PC-3 (cell line): Measurements from ENCODE around the gene LRRC56. TPM values are rescaled to one million over a fixed set of nuclear protein-coding genes. Genes with fewer than 3 reads are reported as not detected.

Source experiments
- ATAC-seq: fragments of 200-7000 bp; cut with Tn5 transposase; 2 replicates; pipeline ENCODE4 v1.9.1; 2020; ENCODE audit warnings: mild to moderate bottlenecking, moderate library complexity
- BruUV-seq: library from RNA; stranded (reverse); fragments of 400-500 nt; replicated peaks from 2 replicates; lab custom pipeline; 2021; lab: Mats Ljungman, UMichigan
- CTCF ChIA-PET: fragments of 300-600 bp; sonication (Branson Sonifier 250); formaldehyde crosslinking; loops from one replicate; lab custom pipeline; 2022; ENCODE audit warnings: antibody characterized with exemption; lab: Charles Lee
- POLR2A ChIA-PET: fragments of 300-600 bp; sonication (Branson Sonifier 250); formaldehyde crosslinking; loops from one replicate; lab custom pipeline; 2022; ENCODE audit warnings: antibody characterized with exemption; ENCODE audit not compliant: unreplicated experiment; lab: Charles Lee
- DNase-seq: peaks from one replicate; pipeline ENCODE4 v3.0.0-alpha.2; 2015
- H2AFZ ChIP-seq: fragments of 300-600 bp; sonication (generic); 2 replicates; pipeline ENCODE4 v1.6.0; 2016; ENCODE audit warnings: antibody characterized with exemption, low read length
- H3F3A ChIP-seq: fragments of 300-600 bp; sonication (generic); one replicate; pipeline ENCODE4 v1.6.0; 2017; ENCODE audit warnings: antibody characterized with exemption, low read length, control low read depth, mild to moderate bottlenecking; ENCODE audit not compliant: unreplicated experiment
- H3K27ac ChIP-seq: fragments of 300-600 bp; sonication (generic); 2 replicates; pipeline ENCODE4 v1.5.1; 2016; ENCODE audit warnings: mild to moderate bottlenecking, low read length
- H3K27me3 ChIP-seq: fragments of 300-600 bp; sonication (generic); 2 replicates; pipeline ENCODE4 v1.6.1; 2016; ENCODE audit warnings: low read length, mixed read lengths
- H3K36me3 ChIP-seq: fragments of 300-600 bp; sonication (generic); 2 replicates; pipeline ENCODE4 v1.6.1; 2016; ENCODE audit warnings: low read depth, mixed run types, low read length, mixed read lengths
- H3K4me1 ChIP-seq: fragments of 300-600 bp; sonication (generic); 2 replicates; pipeline ENCODE4 v1.5.1; 2016; ENCODE audit warnings: low read length; ENCODE audit not compliant: insufficient read depth
- H3K4me2 ChIP-seq: fragments of 300-600 bp; sonication (generic); 2 replicates; pipeline ENCODE4 v1.6.0; 2016; ENCODE audit warnings: low read length
- H3K4me3 ChIP-seq: fragments of 300-600 bp; sonication (generic); 2 replicates; pipeline ENCODE4 v1.5.1; 2016; ENCODE audit warnings: mild to moderate bottlenecking, low read length, mixed read lengths
- H3K79me2 ChIP-seq: fragments of 300-600 bp; sonication (generic); 2 replicates; pipeline ENCODE4 v1.6.1; 2017; ENCODE audit warnings: low read length, mixed read lengths
- H3K9ac ChIP-seq: fragments of 300-600 bp; sonication (generic); 2 replicates; pipeline ENCODE4 v1.6.0; 2016; ENCODE audit warnings: mild to moderate bottlenecking, low read length
- H3K9me2 ChIP-seq: fragments of 300-600 bp; sonication (generic); replicated peaks from 2 replicates; pipeline ENCODE4 v1.6.1; 2016; ENCODE audit warnings: mixed run types, low read length, mixed read lengths
- H3K9me3 ChIP-seq: fragments of 300-600 bp; sonication (generic); 2 replicates; pipeline ENCODE4 v1.6.1; 2016; ENCODE audit warnings: low read length, mixed read lengths
- H4K20me1 ChIP-seq: fragments of 300-600 bp; sonication (generic); 2 replicates; pipeline ENCODE4 v1.6.1; 2016; ENCODE audit warnings: low read length, mixed read lengths
- EZH2 ChIP-seq: fragments of 300-600 bp; sonication (generic); IDR thresholded peaks from one replicate; pipeline ENCODE4 v1.6.1; 2017; ENCODE audit warnings: antibody characterized with exemption, mild to moderate bottlenecking, low read length; ENCODE audit not compliant: unreplicated experiment
- EZH2phosphoT487 ChIP-seq: fragments of 300-600 bp; sonication (generic); IDR thresholded peaks from 2 replicates; pipeline ENCODE4 v1.6.1; 2018; ENCODE audit warnings: mild to moderate bottlenecking, antibody characterized with exemption, low read length, borderline replicate concordance
- intact Hi-C: fragments of 100-400 bp; cut with micrococcal nuclease; formaldehyde crosslinking; loops from 2 replicates; pipeline ENCODE4 v1.9.0; 2023
- total RNA-seq: library from RNA; depleted of rRNA; stranded (reverse); fragments of >200 nt; gene quantifications from 2 replicates; pipeline ENCODE4 v1.2.3, GENCODE V29; 2014
- TF ChIP-seq, protein P1 (sequence below): fragments of 300-600 bp; sonication (generic); conservative IDR thresholded peaks from 2 replicates; pipeline ENCODE4 v1.5.1; 2017; ENCODE audit warnings: antibody characterized with exemption, low read depth, mild to moderate bottlenecking, low read length

The LRRC56 gene
- total RNA-seq, 1 experiment from 2014 or later = 1.5 TPM

DNA sequence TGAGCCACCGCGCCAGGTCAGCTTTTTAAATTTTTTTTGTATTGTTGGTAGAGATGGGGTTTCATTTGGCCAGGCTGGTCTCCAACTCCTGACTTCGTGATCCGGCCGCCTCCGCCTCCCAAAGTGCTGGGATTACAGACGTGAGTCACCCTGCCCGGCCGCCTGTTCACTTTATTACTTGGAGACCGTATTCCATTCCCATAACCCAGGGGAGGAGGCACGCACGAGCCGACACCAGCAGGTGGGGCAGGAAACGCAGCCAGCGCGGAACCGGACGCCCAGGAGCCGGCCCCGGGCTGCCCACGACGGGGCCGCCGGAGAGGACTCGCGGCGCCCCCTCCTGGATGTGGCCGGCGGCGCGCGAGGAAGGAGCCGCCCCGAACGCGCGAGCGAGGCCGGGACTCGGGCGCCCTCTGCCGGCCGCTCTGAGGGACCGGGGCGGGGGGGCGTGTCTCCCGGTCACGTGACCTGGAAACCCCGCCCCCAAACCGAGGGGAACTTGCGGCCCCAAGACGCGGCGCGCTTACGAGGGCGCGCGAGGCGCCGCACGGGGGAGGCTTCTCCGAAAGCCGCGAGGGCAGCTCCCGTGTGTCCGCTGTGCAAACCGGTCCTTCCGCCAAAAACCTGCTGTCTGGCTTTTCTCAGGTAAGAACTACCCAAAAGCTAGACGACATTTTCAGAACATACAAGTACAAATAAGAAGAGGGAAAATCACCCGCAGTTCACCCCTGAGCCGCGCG lies 18.7 kb upstream of the LRRC56 start:
- H3K27me3 ChIP-seq = no peaks in the 10 kb centered on the region
- H3K4me3 ChIP-seq = no peak overlapping the region
- no peaks in the 10 kb centered on the region for H3K79me2 ChIP-seq
- peak overlapping the region; percentile 63; the same call in 1 of the 2 replicates for H2AFZ ChIP-seq
- BruUV-seq = no TSS peak
- H3K9me2 ChIP-seq = no peaks in the 10 kb centered on the region
- H3K9me3 ChIP-seq = no peaks in the 10 kb centered on the region
- ChIA-PET CTCF (interaction anchor here (0.6 to 0.8 kb wide), 6 partner anchors 12 to 111 kb away, joined by 3 to 7 read pairs (median 3); partner anchors contain the start of gene PTDSS2), POLR2A (no interaction called here)
- TF ChIP-seq EZH2 = no peak
- TF ChIP-seq, protein P1, sequence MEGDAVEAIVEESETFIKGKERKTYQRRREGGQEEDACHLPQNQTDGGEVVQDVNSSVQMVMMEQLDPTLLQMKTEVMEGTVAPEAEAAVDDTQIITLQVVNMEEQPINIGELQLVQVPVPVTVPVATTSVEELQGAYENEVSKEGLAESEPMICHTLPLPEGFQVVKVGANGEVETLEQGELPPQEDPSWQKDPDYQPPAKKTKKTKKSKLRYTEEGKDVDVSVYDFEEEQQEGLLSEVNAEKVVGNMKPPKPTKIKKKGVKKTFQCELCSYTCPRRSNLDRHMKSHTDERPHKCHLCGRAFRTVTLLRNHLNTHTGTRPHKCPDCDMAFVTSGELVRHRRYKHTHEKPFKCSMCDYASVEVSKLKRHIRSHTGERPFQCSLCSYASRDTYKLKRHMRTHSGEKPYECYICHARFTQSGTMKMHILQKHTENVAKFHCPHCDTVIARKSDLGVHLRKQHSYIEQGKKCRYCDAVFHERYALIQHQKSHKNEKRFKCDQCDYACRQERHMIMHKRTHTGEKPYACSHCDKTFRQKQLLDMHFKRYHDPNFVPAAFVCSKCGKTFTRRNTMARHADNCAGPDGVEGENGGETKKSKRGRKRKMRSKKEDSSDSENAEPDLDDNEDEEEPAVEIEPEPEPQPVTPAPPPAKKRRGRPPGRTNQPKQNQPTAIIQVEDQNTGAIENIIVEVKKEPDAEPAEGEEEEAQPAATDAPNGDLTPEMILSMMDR = peak; percentile 91
- 0 out of 2 replicates have a peak, but pooled peaks have one; percentile 49 for TF ChIP-seq EZH2phosphoT487
- DNase-seq (peak; percentile 95), ATAC-seq (peak; percentile 100)
- intact Hi-C loops = loop anchor here (1.0 kb wide), 1 partner anchor 11 kb away; the partner anchor contains the start of gene RNH1
- no peaks in the 10 kb centered on the region for H3K4me1 ChIP-seq
- no peak overlapping the region for H3K9ac ChIP-seq
- no peak overlapping the region for H3K4me2 ChIP-seq
- no peaks in the 10 kb centered on the region for H3F3A ChIP-seq
- peak overlapping the region; percentile 51 for H3K27ac ChIP-seq
- H4K20me1 ChIP-seq = no peaks in the 10 kb centered on the region
- peaks cover 2% of the 10 kb centered on the region; the same call in 1 of the 2 replicates for H3K36me3 ChIP-seq

DNA sequence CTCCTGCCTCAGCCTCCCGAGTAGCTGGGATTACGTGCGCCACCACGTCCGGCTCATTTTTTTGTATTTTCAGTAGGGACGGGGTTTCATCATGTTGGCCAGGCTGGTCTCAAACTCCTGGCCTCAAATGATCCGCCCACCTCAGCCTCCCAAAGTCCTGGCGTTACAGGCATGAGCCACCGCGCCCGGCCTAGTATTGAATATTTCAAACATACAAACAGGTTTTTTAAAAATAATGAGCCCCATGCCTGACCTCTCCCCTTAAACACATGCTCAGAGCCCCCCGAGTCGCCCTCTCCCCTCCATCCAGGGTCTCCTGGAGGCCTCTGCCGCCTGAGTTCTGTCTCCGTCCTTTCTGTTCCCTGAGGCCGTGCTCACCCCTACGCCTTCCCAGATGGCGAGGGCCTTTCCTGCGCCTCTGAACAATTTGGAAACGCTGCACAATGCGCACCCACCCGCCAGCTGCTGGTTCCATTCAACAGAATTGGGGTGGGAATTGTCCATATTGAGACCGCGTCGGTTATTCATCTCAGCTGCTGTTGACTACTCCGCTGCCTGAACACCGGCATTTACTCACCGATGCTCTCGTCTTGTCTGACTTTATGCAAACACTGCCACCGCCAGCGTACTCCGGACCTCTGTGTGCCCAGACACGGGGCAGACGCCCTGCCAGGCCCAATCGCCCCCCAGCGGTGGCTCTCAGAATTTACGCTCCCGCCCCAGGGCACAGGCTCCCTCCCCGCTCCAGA lies 16.7 kb upstream of the LRRC56 start:
- Histone ChIP-seq H3K4me1 (no peaks in the 10 kb centered on the region), H3K9ac (no peak overlapping the region), H3K27ac (no peak overlapping the region), H3K4me2 (no peak overlapping the region), H4K20me1 (no peaks in the 10 kb centered on the region), H3K4me3 (no peak overlapping the region), H2AFZ (no peak overlapping the region), H3K79me2 (no peaks in the 10 kb centered on the region), H3K9me2 (no peaks in the 10 kb centered on the region), H3K36me3 (0 out of 2 replicates have a peak, but pooled peaks cover 2% of the 10 kb centered on the region), H3K27me3 (no peaks in the 10 kb centered on the region), H3K9me3 (no peaks in the 10 kb centered on the region), H3F3A (no peaks in the 10 kb centered on the region)
- no TSS peak for BruUV-seq
- DNase-seq (no peak), ATAC-seq (no peak)
- intact Hi-C loops = no loop called here
- TF ChIP-seq EZH2 (no peak), EZH2phosphoT487 (no peak)
- TF ChIP-seq, protein P1 = no peak
- CTCF ChIA-PET = no interaction called here
- POLR2A ChIA-PET = no interaction called here
